Stimulated activated CD8-positive, alpha-beta memory T cell treated with anti-CD3 and anti-CD28 coated beads, Interleukin-15, amount 100 ng/mL, for 1 hour (primary cell): ENCODE results near the gene PADI1.
"Not testable (repeated sequence)": the region's sequence is repeated elsewhere in the genome, so short reads cannot be mapped to it uniquely, and the experiment has no call there.

Experiments used
- DNase-seq: peaks from one replicate; pipeline ENCODE4 v3.0.0-alpha.2; 2020; ENCODE audit warnings: low read depth

PADI1 gene

DNA sequence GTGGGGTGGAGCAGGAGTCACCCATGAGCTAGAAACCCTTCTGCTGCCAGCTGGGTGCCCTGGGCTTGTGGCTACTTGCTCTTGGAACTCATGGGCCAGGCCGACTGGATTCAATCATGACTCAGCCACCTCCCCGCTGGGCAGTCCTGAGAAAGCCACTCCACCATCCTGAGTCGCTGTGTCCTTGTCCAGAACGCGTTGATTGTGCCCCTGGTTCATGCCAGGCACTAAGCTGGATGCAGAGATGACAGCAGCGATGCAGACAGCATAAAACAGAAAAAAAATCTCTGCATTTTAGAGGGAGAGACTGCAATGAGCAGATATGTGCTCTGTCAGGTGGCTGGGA lies 10.6 kb downstream of the PADI1 start:
- no peak for DNase-seq

DNA sequence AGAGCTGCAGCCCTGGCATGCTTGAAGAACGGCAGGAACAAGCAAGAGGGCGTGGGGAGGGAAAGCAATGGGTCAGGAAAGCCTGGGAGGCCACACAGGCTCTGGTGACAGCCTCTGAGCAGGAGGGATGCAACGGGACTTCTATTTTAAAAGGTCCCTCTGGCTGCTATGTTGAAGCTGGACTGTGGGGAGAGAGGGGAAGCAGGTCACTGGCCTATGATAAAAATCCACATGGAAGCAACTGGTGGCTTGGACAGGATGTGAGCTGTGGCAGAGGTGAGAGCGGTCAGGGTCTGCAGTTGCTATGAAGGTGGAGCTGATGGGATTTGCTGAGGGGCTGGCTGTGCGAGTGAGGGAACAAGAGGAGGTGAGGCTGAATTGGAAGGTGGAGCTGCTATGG lies 11.2 kb downstream of the PADI1 start:
- DNase-seq = no peak

GRCh38 chr1:17217607-17218006 lies 12.7 kb downstream of the PADI1 start:
- no peak for DNase-seq

DNA sequence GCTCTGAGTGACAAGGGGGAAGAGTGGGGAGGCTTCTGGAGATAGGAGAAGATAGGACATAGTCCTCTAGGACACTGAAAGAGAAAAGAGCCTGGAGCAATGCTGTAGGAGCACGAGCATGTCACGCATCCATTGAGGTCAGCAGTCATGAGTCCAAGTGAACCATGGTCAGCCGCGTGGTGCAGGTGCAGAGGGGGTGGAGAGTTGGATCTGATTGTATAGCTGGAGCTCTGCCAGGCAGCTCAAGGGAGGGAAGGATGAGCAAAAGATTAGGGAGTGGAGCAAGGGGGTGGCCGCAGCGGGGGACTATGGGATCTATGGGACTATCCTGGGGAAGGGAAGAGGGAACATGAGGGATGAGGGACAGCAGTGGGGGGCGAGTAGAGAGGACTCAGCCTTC lies 14.0 kb downstream of the PADI1 start:
- DNase-seq = no peak

DNA sequence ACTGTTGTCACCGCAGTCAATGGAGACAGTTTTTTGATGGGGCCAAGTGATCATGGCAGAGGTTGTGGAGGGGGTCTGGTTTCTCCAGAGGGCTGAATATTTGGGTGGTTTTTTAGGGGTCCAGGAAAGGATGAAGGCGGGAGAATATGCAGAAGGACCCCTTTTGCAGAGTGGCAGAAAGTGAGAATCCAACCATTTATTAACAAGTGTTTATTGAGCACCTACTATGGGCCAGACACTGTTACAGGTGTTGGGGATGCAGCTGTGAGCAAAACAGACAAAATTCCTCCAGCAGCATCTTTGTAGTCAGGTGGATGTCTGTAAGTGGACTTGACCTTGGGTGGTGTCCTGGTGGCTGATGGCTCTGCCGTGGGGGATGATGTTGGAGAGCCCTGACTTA lies 15.4 kb downstream of the PADI1 start:
- DNase-seq = no peak

DNA sequence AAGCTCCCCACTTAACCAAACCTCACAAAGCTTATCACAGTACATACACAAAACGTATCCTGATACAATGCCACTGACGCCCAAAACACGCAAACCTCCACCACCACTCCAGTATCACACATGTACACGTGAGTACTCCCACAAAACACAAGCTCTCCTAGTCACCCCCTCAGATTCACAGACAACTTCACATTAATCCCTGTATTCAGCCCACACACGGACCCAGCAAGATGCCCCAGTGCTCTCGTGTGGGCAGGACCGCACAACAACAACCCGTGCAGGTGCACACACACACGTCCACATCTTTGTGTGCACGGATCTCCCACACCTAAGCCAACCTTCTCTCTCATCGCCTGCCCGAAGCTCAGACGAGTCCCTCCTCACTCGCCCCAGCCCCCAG lies 17.6 kb downstream of the PADI1 start:
- DNase-seq = no peak

GRCh38 chr1:17224434-17224833 lies 19.5 kb downstream of the PADI1 start:
- DNase-seq = no peak

DNA sequence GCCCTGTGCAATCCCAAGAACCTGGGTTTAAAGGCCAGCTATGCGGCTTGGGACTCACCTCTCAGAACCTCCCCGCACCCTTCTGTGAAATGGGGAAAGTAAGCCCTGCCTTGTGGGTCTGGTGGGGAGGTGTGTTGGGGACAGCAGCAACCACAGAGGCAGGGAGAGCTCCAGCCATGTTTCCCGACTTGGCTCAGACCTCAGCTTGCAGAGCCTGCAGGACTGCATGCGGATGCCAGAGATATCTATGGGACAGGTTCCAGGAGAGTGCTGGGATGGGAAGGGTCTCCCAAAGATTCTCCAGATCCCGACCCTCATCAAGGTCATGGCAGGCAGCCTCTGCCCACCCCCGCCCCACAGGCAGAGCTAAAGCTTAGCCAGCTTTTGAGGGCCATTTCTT lies 20.2 kb downstream of the PADI1 start:
- no peak for DNase-seq

DNA sequence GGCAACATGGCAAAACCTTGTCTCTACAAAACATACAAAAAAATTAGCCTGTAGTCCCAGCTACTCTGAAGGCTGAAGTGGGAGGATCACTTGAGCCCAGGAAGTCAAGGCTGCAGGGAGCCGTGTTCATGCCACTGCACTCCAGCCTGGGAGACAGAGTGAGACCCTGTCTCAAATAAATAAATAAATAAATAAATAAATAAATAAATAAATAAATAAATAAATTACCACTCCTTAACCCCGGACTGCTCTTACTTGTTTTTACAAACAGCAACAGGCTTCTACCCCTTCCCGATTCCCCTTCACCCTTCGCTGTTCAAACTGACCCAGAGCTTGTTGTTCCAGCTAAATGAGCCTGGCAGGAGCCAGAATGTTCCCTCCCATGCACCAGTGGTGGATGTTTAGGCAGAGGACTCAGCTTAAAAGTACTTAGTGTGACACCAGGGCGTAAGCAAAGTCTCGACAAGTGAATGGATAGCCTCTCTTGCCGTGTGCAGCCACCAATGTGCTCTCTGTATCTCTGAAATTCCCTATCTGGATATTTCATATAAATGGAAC lies 22.5 kb downstream of the PADI1 start:
- no peak for DNase-seq

DNA sequence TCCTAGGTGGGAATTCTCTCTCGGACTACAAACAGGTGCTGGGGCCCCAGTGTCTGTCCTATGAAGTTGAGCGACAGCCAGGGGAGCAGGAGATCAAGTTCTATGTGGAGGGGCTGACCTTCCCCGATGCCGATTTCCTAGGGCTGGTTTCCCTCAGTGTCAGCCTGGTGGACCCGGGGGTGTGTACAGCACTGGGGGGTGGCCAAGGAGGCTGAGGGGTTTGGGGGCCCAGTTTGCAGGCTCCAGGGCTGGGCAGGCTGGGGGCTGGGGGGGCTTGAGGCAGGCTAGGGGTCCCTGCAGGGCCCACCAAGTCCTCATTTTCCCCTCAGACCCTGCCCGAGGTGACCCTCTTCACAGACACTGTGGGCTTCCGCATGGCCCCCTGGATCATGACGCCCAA lies 23.7 kb downstream of the PADI1 start:
- no peak for DNase-seq

DNA sequence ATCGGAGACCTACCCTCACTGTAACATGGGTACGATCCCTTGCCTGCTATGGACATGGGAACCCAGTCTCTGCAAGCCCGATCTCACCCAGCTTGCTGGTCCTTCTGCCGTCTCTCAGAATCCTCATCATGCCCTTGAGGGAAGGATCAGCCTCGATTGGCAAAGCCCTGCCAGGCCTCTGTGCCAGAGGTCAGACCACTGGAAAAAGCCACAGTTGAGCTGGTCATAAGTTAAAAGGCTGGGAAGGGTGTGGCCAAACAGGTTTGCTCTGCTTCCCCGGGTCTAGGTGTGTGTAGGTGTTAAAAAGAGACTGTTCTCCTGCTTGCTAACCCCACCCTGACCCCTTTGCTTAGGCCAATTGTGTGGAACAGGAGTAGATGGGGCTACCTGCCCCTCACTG lies 24.5 kb downstream of the PADI1 start:
- no peak for DNase-seq

GRCh38 chr1:17230106-17230505 lies 25.2 kb downstream of the PADI1 start:
- no peak for DNase-seq

- no peak for DNase-seq
Measured at GRCh38 chr1:17230671-17231310, 25.9 kb downstream of the PADI1 start.

DNA sequence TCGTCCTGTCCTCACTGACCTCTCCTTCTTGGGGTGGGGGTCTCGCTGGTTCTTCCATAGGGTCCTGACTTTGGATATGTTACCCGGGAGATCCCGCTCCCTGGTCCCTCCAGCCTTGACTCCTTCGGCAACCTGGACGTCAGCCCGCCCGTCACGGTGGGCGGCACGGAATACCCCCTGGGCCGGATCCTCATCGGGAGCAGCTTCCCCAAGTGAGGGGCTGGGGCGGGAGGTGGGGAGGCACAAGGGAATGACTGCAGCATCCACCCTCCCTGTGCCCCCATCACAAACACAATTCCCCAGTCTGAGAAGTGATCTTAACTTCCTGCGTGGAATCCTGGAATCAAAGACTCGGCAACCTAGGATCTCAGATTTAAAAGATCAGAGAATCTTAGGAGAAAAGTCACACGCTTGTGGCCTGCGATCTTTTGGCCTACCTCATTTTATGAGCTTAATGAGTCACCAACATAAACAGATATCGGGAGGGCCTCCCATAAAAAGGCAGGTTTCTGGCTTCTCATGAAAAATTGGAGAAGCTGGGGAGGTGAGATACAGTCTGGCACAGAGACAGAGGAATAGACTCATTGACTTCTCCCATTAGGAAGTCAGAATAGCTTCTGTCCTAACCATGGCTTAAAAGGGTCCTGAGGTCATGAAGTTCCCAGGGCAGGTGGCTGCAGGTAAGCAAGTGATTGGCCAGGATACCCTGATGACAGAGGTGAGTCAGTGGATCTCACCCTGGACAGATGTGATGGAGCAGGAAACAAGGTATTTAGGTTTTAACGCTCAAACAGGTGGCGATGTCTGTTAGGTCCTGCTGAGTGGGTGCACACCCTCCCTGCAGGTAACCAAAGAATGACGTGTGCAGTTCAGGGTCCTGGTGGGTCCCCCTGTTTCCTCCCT lies 28.1 kb downstream of the PADI1 start:
- DNase-seq = no peak

GRCh38 chr1:17233675-17234320 lies 28.9 kb downstream of the PADI1 start:
- DNase-seq = no peak

- DNase-seq = no peak
Measured at GRCh38 chr1:17234405-17234804, 29.5 kb downstream of the PADI1 start.

- no peak for DNase-seq
Measured at GRCh38 chr1:17235135-17235885, 30.4 kb downstream of the PADI1 start.

- peak; percentile 91 for DNase-seq
Measured at GRCh38 chr1:17236779-17237560, 32.0 kb downstream of the PADI1 start.

DNA sequence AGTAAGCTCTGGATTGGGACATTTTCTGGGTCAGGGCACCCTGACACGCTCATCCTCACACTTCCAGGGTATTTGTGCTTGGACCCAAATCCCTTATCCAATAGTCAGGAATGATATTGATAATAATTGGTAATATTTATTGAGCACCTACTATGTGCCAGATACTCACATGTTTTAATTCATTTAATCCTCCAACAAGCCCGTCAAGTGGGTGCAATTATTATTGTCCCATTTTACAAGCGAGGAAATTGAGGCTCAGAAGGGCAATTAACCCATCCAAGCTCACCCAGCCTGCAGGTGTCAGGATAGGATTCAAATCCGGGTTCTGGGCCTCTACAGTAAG lies 32.6 kb downstream of the PADI1 start:
- DNase-seq = no peak

GRCh38 chr1:17239420-17239819 lies 34.5 kb downstream of the PADI1 start:
- DNase-seq = no peak

DNA sequence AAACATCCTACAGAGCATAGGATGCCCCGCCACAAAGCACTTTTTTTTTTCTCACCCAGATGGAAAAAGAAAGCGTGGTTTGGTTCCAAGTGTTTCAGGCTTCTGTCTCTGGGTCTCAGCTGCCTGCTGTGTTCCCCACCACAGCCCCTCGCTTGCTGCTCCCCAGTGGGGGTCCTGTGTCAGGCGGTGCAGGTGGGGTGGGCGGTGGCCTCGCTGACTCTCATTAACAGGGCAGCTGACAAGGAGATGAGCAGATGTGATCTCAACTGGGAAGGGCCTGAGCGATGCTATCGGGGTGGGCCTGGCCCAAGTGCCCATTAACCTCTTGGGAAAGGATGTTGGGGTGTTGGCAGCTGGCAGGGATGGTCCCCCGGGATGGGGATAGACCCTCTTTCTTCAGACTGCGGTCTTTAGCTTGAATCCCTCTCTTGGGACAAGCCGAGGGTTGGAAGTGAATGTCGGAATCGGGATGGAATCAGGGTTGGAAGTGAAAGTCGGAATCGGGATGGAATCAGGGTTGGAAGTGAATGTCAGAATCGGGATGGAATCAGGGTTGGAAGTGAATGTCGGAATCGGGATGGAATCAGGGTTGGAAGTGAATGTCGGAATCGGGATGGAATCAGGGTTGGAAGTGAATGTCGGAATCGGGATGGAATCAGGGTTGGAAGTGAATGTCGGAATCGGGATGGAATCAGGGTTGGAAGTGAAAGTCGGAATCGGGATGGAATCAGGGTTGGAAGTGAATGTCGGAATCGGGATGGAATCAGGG lies 36.3 kb downstream of the PADI1 start:
- DNase-seq = not testable (repeated sequence)
